Measurements from ENCODE around the gene ETV3L.

DNA sequence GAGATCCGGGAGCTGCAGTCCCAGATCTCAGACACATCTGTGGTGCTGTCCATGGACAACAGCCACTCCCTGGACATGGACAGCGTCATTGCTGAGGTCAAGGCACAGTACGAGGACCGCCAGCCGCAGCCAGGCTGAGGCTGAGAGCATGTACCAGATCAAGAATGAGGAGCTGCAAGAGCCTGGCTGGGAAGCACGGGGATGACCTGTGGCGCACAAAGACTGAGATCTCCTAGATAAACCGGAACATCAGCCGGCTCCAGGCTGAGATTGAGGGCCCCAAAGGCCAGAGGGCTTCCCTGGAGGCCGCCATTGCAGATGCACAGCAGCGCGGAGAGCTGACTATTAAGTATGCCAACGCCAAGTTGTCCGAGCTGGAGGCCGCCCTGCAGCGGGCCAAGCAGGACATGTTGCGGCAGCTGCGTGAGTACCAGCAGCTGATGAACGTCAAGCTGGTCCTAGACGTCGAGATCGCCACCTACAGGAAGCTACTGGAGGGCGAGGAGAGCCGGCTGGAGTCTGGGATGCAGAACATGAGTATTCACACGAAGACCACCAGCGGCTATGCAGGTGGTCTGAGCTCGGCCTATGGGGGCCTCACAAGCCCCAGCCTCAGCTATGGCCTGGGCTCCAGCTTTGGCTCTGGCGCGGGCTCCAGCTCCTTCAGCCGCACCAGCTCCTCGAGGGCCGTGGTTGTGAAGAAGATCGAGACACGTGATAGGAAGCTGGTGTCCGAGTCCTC lies 25.5 kb downstream of the ETV3L start:
- TF ChIP-seq YY1 (IDR thresholded peaks at IDR 0.05; ENCODE audit: insufficient read depth, insufficient read length) (no peak), SUZ12 (IDR thresholded peaks at IDR 0.05; ENCODE audit: extremely low read depth, insufficient read depth, insufficient read length) (no peak)

All from NT2/D1 (cell line).